Uterus (tissue), 4 donors: ENCODE results near the gene SLCO3A1. TPM values are rescaled to one million over a fixed set of nuclear protein-coding genes. Genes with fewer than 3 reads are reported as not detected.

Experiments used
- DNase-seq, 2 donors: peaks; one replicate each; pipeline ENCODE4 v3.0.0-alpha.2; 2019 to 2020
- H3K27ac ChIP-seq, 2 donors: fragments of 200-600 bp; sonication (generic); 1 replicate in 1 of 2; 2 replicates in 1 of 2; pipeline ENCODE4 v1.5.1; 2016 to 2018
- H3K27me3 ChIP-seq, 2 donors: fragments of 200-600 bp; sonication (generic); one replicate each; pipeline ENCODE4 v1.5.1; 2018 to 2019; ENCODE audit warnings: control low read depth in 1 of 2
- H3K36me3 ChIP-seq, 2 donors: fragments of 200-600 bp; sonication (generic); one replicate each; pipeline ENCODE4 v1.5.1; 2019; ENCODE audit warnings: control low read depth in 1 of 2
- H3K4me1 ChIP-seq, 2 donors: fragments of 200-600 bp; sonication (generic); one replicate each; pipeline ENCODE4 v1.5.1; 2018 to 2019; ENCODE audit warnings: control low read depth in 1 of 2
- H3K4me3 ChIP-seq, 2 donors: fragments of 200-600 bp; sonication (generic); 1 replicate in 1 of 2; 2 replicates in 1 of 2; pipeline ENCODE4 v1.5.1; 2018 to 2019; ENCODE audit warnings: mild to moderate bottlenecking in 1 of 2
- H3K9me3 ChIP-seq, 2 donors: fragments of 200-600 bp; sonication (generic); one replicate each; pipeline ENCODE4 v1.5.1; 2019; ENCODE audit warnings: control low read depth in 1 of 2
- CTCF ChIP-seq, 4 experiments: fragments of 200-600 bp in 2 of 4; fragments of 450-650 bp in 2 of 4; sonication (generic) in 2 of 4; IDR thresholded peaks; one replicate each; pipeline ENCODE4 v1.5.1; 2016 to 2019; ENCODE audit warnings: antibody characterized with exemption in 4 of 4, mild to moderate bottlenecking in 2 of 4, moderate library complexity in 1 of 4
- POLR2A ChIP-seq, 2 donors: fragments of 450-650 bp; IDR thresholded peaks; one replicate each; pipeline ENCODE4 v1.6.1; 2016; ENCODE audit warnings: antibody characterized with exemption in 2 of 2, mild to moderate bottlenecking in 1 of 2, moderate library complexity in 1 of 2
- intact Hi-C: fragments of 100-400 bp; cut with DNase I; formaldehyde crosslinking; loops from one replicate; pipeline ENCODE4 v1.15.1; 2023; ENCODE audit warnings: low total_unique reads
- total RNA-seq, 4 donors: library from RNA; depleted of rRNA in 3 of 4; stranded (reverse); fragments of >200 nt in 3 of 4; gene quantifications; one replicate each; pipeline versions ENCODE4 v1.1.0 to v1.2.4, GENCODE V29; 2014 to 2023
- donor health status: DM: yes; HTN: yes; CAD: no.

The SLCO3A1 gene
- total RNA-seq, 4 donors from 2014 or later, result 4.4 to 26.1 (median 9.5) TPM

GRCh38 chr15:91975241-91975978 lies 121.9 kb downstream of the SLCO3A1 start:
- TF ChIP-seq POLR2A (IDR thresholded peaks at IDR 0.05) (no peak), CTCF (IDR thresholded peaks at IDR 0.05) (no peak)
- Histone ChIP-seq H3K4me1 (no peaks in the 10 kb centered on the region), H3K27ac (no peak overlapping the region), H3K4me3 (no peak overlapping the region), H3K9me3 (no peaks in the 10 kb centered on the region), H3K27me3 (no peaks in the 10 kb centered on the region), H3K36me3 (no peaks in the 10 kb centered on the region)
- no peak for DNase-seq
- intact Hi-C loops, result no loop called here

- Histone ChIP-seq H3K36me3 (no peaks in the 10 kb centered on the region), H3K9me3 (no peaks in the 10 kb centered on the region), H3K27me3 (no peaks in the 10 kb centered on the region), H3K27ac (no peak overlapping the region), H3K4me1 (peaks cover 0 to 5% of the 10 kb centered on the region in 2 donors), H3K4me3 (no peak overlapping the region)
- intact Hi-C loops, result no loop called here
- TF ChIP-seq CTCF (IDR thresholded peaks at IDR 0.05) (no peak), POLR2A (IDR thresholded peaks at IDR 0.05) (no peak)
- DNase-seq, result no peak
Observed at GRCh38 chr15:91976966-91977365, 123.5 kb downstream of the SLCO3A1 start.

- TF ChIP-seq POLR2A (IDR thresholded peaks at IDR 0.05) (no peak), CTCF (IDR thresholded peaks at IDR 0.05) (no peak)
- no peaks in the 10 kb centered on the region for H3K36me3 ChIP-seq
- no peak overlapping the region for H3K4me3 ChIP-seq
- no peaks in the 10 kb centered on the region for H3K27me3 ChIP-seq
- peaks cover 0 to 9% of the 10 kb centered on the region in 2 donors for H3K4me1 ChIP-seq
- no peaks in the 10 kb centered on the region for H3K9me3 ChIP-seq
- intact Hi-C loops, result no loop called here
- DNase-seq, result no peak
- no peak overlapping the region for H3K27ac ChIP-seq
Observed at GRCh38 chr15:91980502-91981267, 127.2 kb downstream of the SLCO3A1 start.

GRCh38 chr15:91981821-91982800 lies 128.6 kb downstream of the SLCO3A1 start:
- Histone ChIP-seq H3K27ac (no peak overlapping the region), H3K4me1 (peaks cover 0 to 9% of the 10 kb centered on the region in 2 donors)

More at GRCh38 chr15:91981821-91982800, 128.6 kb downstream of the SLCO3A1 start:
- no peak for TF ChIP-seq CTCF (IDR thresholded peaks at IDR 0.05)
- no peak for TF ChIP-seq POLR2A (IDR thresholded peaks at IDR 0.05)
- Histone ChIP-seq H3K27me3 (no peaks in the 10 kb centered on the region), H3K4me3 (no peak overlapping the region), H3K36me3 (no peaks in the 10 kb centered on the region), H3K9me3 (no peaks in the 10 kb centered on the region)
- DNase-seq, result no peak
- intact Hi-C loops, result no loop called here
